ENCODE data around the gene SON. TPM values are rescaled to one million over a fixed set of nuclear protein-coding genes. Genes with fewer than 3 reads are reported as not detected.

The SON gene
- total and polyA plus RNA-seq, 2 of the 13 experiments (the other 11 are each of a cell fraction or from before 2014, with no cell fraction given): 61.3 to 78.3 TPM

DNA sequence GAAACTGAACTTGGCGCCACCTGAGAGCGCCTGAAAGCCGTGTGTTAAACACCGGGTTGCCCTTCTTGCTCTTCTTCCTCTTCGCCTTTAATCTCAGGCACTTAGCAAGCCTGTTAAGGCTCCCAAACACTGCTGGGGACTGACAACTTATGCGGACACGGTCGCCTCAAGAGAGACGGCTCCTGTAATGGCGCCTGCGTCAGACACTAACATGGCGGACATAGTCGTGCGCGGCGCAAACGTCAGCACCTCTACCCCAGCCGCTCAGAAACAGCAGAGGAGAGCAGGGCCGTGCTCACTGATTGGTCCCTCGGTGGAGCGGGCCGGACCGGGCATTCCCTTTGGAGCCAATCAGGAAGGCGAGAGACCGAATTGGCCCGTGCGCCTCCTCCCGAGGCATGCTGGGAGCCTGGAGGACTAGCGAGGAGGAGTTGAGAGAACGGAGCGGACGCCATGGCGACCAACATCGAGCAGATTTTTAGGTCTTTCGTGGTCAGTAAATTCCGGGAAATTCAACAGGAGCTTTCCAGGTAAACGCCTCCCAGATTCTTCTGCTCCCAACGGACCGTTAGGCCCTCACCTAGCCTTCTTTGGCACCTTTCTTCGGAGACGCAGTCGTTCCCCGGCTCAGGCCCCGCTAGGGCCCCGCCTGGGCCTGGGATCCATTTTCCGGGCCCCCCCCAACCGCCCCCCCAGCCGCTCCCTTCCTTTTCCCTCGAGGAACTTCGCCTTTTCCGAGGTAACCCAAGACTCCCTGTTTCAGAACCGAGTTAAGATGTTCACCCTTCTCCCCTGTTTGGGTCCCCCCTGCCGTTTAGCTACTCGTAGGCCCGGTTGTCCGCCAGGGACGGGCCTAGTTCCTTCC is at the start of gene SON (continued):
- TF ChIP-seq ZHX1 (CRISPR knock-in tag; IDR thresholded peaks at IDR 0.05; ENCODE audit: low read depth) (peak; percentile 96), EHMT2 (IDR thresholded peaks at IDR 0.05; ENCODE audit: borderline replicate concordance, low read depth, low read length) (no peak), SOX13 (IDR thresholded peaks at IDR 0.05) (no peak), SOX13 (CRISPR knock-in tag; conservative IDR thresholded peaks at IDR 0.05 in 1 of 2, IDR thresholded peaks at IDR 0.05 in 1 of 2) (0 out of 4 replicates have a peak, but pooled peaks of 1 of the 2 experiments have one; percentile 4), ZNF30 (CRISPR knock-in tag; IDR thresholded peaks at IDR 0.05) (no peak), ZNF335 (CRISPR knock-in tag; IDR thresholded peaks at IDR 0.05) (no peak), CEBPB (IDR thresholded peaks at IDR 0.05; ENCODE audit: borderline replicate concordance, low read depth, low read length) (no peak), PBX3 (CRISPR knock-in tag; IDR thresholded peaks at IDR 0.05; ENCODE audit: borderline replicate concordance) (no peak), ZNF468 (CRISPR knock-in tag; IDR thresholded peaks at IDR 0.05) (no peak), RBM22 (optimal IDR thresholded peaks at IDR 0.05; ENCODE audit: low read length) (no peak), KLF11 (CRISPR knock-in tag; IDR thresholded peaks at IDR 0.05) (peak; percentile 69; the same call in 1 of the 2 replicates), PHF21A (CRISPR knock-in tag; IDR thresholded peaks at IDR 0.05) (peak; percentile 39), POGZ (CRISPR knock-in tag; IDR thresholded peaks at IDR 0.05) (peak; percentile 59; the same call in 1 of the 2 replicates), GTF3A (CRISPR knock-in tag; conservative IDR thresholded peaks at IDR 0.05) (no peak), POLR2A (IDR thresholded peaks at IDR 0.05; ENCODE audit: insufficient read depth in 1 of 2, low read depth in 2 of 2, low read length in 2 of 2) (peak; percentile 88 to 97), HOXA9 (CRISPR knock-in tag; IDR thresholded peaks at IDR 0.05; ENCODE audit: borderline replicate concordance) (no peak)
- TF ChIP-seq, protein P1, sequence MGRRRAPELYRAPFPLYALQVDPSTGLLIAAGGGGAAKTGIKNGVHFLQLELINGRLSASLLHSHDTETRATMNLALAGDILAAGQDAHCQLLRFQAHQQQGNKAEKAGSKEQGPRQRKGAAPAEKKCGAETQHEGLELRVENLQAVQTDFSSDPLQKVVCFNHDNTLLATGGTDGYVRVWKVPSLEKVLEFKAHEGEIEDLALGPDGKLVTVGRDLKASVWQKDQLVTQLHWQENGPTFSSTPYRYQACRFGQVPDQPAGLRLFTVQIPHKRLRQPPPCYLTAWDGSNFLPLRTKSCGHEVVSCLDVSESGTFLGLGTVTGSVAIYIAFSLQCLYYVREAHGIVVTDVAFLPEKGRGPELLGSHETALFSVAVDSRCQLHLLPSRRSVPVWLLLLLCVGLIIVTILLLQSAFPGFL (CRISPR knock-in tag; IDR thresholded peaks at IDR 0.05): no peak
- TF ChIP-seq, protein P2, sequence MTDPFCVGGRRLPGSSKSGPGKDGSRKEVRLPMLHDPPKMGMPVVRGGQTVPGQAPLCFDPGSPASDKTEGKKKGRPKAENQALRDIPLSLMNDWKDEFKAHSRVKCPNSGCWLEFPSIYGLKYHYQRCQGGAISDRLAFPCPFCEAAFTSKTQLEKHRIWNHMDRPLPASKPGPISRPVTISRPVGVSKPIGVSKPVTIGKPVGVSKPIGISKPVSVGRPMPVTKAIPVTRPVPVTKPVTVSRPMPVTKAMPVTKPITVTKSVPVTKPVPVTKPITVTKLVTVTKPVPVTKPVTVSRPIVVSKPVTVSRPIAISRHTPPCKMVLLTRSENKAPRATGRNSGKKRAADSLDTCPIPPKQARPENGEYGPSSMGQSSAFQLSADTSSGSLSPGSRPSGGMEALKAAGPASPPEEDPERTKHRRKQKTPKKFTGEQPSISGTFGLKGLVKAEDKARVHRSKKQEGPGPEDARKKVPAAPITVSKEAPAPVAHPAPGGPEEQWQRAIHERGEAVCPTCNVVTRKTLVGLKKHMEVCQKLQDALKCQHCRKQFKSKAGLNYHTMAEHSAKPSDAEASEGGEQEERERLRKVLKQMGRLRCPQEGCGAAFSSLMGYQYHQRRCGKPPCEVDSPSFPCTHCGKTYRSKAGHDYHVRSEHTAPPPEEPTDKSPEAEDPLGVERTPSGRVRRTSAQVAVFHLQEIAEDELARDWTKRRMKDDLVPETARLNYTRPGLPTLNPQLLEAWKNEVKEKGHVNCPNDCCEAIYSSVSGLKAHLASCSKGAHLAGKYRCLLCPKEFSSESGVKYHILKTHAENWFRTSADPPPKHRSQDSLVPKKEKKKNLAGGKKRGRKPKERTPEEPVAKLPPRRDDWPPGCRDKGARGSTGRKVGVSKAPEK (CRISPR knock-in tag; IDR thresholded peaks at IDR 0.05; ENCODE audit: borderline replicate concordance): no peak

Data from HepG2 (cell line).